HG02852 (cell line): ENCODE results near the gene APC2.
"Not testable (repeated sequence)": the region's sequence is repeated elsewhere in the genome, so short reads cannot be mapped to it uniquely, and the experiment has no call there.

Experiments
- ATAC-seq: cut with Tn5 transposase; IDR thresholded peaks from one replicate; pipeline ENCODE4 v1.9.1; 2021; ENCODE audit warnings: mild to moderate bottlenecking, moderate library complexity; ENCODE audit not compliant: unreplicated experiment

Gene APC2

GRCh38 chr19:1491114-1491848 lies 41.4 kb downstream of the APC2 start, which contains the start of gene REEP6:
Gene REEP6 (plus strand): TSS chr19:1491181. CDS start chr19:1491270, 89 bp downstream.
- no peak for ATAC-seq

DNA sequence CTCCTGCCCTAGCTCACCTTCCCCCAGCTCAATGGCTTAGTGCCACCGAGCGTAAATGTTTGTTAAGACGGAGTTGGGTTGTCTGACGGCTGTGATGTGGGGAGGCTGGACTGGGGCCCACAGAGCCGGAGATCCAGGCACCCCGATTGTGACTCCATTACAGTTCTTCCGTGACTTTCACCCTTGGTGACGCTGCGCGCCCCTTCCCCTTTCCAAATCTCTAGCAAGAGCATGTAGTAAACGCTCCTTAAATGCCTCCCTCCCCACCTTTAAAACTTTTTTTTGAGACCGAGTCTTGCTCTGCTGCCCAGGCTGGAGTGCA lies 41.9 kb downstream of the APC2 start:
- ATAC-seq: no peak

DNA sequence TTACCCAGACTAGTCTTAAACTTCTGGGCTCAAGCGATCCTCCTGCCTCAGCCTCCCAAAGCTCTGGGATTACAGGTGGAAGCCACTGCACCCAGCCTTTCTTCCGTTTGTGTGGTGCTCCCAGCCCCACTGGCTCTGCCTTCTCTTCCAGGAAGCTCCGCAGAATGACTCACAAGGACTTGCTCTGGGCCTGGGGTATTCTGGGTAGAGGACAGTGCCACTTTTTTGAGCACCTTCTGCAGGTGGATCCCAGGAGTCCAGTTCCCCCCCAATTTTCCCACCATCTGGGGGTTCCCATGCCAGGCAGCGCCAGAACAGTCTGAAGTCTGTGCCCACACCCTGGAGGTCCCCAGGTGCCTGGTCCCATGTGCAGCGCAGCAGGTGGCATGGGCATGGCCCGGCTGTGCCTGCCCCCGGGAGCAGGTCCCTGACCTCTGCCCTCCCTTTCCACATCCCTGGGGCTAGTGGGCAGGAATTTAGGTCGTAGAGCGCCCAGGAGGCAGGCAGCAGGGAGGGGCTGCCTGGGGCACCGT lies 42.6 kb downstream of the APC2 start:
- no peak for ATAC-seq

DNA sequence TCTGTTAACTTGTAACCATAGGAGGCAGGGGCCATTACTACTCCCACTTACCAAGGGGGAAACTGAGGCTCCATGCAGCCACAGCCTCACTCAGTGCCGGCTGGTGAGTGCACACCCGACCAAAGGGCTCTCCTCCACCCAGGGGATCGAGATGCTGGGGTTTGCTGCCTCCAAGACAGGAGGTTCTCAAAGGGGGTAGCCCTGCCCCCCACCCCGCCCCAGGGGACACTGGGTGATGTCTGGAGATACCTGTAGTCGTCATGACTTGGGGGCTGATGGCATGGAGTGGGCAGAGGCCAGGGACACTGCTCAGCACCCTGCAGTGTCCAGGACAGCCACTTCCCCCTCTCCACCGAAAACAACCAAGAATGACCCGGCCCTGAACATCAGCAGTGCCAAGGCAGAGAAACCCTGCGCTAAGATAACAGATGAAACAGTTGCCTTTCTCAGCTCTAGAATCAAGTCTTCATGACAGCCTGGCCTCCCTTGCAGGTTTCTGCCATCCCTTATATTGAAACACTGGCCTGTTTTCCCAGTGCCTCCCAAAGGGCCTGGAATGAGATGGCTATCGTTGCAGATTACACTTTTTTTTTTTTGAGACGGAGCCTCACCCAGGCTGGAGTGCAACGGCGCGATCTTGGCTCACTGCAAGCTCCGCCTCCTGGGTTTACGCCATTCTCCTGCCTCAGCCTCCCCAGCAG lies 44.3 kb downstream of the APC2 start:
- ATAC-seq: no peak

DNA sequence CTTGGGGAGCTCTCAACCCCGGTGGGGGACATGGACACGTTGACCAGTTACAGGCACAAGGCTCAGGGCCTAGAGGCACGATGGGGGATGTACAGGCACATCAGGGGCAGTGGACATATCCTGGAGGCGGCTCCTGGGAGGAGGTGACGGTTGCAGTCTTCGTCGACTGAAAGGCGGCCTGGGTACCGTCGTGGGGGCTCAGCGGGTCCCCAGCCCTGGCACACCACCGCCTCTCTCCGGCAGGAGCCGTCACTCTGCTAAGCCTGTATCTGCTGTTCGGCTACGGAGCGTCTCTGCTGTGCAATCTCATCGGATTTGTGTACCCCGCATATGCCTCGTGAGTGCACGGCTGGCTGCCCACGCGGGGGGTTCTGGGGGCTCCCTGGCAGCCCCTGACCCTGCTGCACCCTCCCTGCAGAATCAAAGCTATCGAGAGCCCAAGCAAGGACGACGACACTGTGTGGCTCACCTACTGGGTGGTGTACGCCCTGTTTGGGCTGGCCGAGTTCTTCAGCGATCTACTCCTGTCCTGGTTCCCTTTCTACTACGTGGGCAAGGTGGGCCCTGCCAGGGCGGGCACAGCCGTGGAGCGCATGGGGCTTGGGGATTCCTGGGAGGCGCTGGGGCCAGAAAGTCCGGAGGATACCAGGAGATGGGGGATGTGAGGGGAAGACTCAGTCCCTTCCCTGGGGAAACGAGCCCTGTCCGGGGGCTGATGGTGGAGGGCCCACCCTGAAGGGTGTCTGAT lies 45.3 kb downstream of the APC2 start:
- ATAC-seq: no peak

DNA sequence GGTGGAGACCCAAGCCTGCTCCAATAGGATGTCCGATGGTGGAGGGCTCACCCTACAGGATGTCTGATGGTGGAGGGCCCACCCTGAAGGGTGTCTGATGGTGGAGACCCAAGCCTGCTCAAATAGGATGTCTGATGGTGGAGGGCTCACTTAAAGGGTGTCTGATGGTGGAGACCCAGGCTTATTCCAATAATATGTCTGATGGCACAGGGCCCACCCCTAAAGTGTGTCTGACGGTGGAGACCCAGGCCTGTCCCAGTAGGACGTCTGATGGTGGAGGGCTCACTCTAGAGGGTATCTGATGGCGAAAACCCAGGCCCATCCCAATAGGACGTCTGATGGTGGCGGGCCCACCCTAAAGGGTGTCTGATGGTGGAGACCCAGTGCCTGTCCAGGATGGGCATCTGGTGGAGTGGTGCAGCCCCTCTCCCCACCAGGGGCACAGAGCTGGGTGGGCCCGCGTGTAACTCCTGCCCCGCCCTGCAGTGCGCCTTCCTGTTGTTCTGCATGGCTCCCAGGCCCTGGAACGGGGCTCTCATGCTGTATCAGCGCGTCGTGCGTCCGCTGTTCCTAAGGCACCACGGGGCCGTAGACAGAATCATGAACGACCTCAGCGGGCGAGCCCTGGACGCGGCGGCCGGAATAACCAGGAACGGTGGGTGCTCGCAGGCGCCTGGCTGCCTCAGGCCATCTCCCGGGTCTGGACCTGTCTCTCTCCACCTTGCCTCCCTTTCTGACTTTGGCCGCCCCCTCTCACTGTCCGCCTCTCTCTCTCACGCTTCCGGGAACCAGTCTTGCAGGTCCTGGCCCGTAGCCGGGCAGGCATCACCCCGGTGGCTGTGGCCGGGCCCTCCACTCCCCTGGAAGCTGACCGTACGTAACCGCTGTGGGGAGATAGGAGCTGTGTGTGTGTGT lies 46.1 kb downstream of the APC2 start:
- ATAC-seq: no peak

GRCh38 chr19:1496714-1497577 lies 47.0 kb downstream of the APC2 start:
- ATAC-seq: no peak

DNA sequence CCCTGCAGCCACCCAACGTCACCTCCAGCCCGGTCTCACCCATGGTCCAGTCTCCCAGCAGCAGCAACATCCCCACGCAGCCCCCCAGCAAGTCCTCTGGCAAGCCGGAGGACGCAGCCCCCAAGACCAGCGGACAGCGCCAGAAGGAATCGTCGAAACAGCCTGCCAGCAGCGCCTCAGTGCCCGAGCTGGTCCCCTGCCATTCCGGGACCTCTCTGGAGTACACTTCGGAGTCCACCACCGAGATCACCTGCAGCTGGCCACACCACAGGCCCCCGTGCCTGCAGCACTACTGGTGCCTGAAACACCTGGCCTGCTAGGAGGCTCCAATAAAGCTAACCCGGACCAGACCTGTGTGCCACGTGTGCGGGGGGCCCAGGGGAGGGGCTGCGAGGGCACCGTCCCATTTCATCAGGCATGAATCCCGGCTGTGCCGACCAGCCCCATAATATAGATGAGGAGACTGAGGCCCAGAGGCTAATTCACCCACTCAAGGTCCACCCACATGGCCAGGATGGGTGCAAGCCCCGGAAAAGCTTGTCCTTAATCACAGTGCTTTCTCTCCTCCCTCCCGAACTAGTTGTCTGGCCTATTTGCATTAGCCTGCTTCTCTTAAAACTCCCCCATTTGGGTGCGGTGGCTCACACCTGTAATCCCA lies 47.8 kb downstream of the APC2 start:
- no peak for ATAC-seq

GRCh38 chr19:1499231-1499630 lies 49.3 kb downstream of the APC2 start:
- ATAC-seq: not testable (repeated sequence)

DNA sequence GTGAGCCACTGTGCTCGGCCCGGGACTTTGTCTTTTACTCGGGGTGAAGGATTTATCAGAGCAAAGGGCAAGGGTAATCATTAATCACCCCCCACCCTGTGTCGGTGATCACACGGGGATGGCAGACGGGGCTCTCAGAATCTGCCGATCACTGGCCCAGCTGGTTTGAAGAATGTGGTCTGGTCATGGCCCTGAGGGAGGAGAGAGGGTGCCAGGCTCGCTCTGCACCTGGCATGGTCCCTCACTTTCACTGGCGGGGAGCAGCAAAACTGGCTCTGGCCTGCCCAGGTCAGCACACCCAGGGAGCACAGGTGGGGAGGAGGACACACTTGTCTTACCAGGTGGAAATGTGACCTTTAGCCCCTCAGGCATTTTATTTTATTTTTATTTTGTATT lies 51.3 kb downstream of the APC2 start:
- no peak for ATAC-seq

- no peak for ATAC-seq
Measured at GRCh38 chr19:1502433-1503088, 52.6 kb downstream of the APC2 start.

- no peak for ATAC-seq
Measured at GRCh38 chr19:1503089-1503924, 53.4 kb downstream of the APC2 start.

DNA sequence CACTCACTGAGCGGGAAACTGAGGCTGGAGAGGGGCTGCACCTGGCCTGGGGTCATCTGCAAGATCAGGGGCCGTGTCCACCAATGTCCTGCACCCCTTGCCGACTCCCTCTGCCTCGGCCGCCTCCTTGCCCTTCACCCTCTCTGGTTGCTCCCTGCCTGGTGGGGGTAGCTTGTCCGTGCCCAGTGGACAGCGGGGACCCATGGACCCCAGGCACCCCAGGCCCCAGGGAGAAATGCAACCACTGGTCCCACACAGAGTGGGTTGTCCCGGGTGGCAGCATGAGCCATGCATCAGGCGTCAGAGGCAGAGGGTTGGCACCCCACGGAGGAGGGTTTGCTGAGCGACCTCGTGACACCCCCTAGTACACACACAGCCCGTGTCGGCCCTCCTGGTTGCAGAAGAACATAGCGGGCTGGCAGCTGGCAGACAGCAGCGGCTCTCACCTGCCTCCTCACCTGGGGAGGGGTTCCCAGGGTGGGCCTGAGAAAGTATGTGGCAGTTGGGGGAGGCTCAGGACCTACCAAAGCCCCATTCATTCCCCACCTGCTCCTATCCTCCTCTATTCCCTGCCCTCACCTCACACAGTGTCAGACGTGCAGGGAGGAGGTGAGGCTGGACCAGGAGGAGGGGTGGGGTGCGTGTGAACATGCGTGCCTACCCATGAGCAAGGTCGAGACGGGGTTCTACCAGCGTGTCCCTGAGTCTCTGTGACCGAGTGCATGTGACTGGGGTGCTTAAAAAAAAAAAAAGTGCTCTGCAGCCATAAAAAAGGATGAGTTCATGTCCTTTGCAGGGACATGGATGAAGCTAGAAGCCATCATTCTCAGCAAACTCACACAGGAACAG lies 54.2 kb downstream of the APC2 start:
- no peak for ATAC-seq

- no peak for ATAC-seq
Measured at GRCh38 chr19:1505012-1505411, 55.1 kb downstream of the APC2 start.

GRCh38 chr19:1505991-1506881 lies 56.3 kb downstream of the APC2 start:
- ATAC-seq: no peak

- no peak for ATAC-seq
Measured at GRCh38 chr19:1507192-1507660, 57.3 kb downstream of the APC2 start.
